Calu3 (cell line): ENCODE results near the gene GPR42. TPM values are rescaled to one million over a fixed set of nuclear protein-coding genes. Genes with fewer than 3 reads are reported as not detected.

ENCODE experiments used
- BruUV-seq: library from RNA; stranded (reverse); fragments of 400-500 nt; replicated peaks from 2 replicates; lab custom pipeline; 2021; lab: Mats Ljungman, UMichigan
- CTCF ChIA-PET: fragments of 300-600 bp; sonication (Branson Sonifier 250); formaldehyde crosslinking; loops from one replicate; lab custom pipeline; 2022; ENCODE audit warnings: antibody characterized with exemption; lab: Charles Lee
- DNase-seq: peaks from one replicate; pipeline ENCODE4 v3.0.0; 2022
- H3K27ac Mint-ChIP-seq: one replicate; pipeline ENCODE4 v1.8.0; 2022; ENCODE audit warnings: mixed read lengths; ENCODE audit not compliant: unreplicated experiment
- H3K27me3 Mint-ChIP-seq: one replicate; pipeline ENCODE4 v1.8.0; 2022; ENCODE audit warnings: mixed read lengths; ENCODE audit not compliant: unreplicated experiment
- H3K36me3 Mint-ChIP-seq: one replicate; pipeline ENCODE4 v1.8.0; 2022; ENCODE audit warnings: mild to moderate bottlenecking, moderate library complexity, mixed read lengths; ENCODE audit not compliant: insufficient read depth, unreplicated experiment
- H3K4me1 Mint-ChIP-seq: one replicate; pipeline ENCODE4 v1.8.0; 2022; ENCODE audit warnings: mild to moderate bottlenecking, low read depth, mixed read lengths; ENCODE audit not compliant: unreplicated experiment
- H3K4me3 Mint-ChIP-seq: one replicate; pipeline ENCODE4 v1.8.0; 2022; ENCODE audit warnings: mild to moderate bottlenecking, low read depth, moderate library complexity, mixed read lengths; ENCODE audit not compliant: unreplicated experiment
- H3K9me3 Mint-ChIP-seq: one replicate; pipeline ENCODE4 v1.8.0; 2022; ENCODE audit warnings: low read depth, mixed read lengths; ENCODE audit not compliant: unreplicated experiment
- intact Hi-C: fragments of 100-400 bp; cut with micrococcal nuclease; formaldehyde crosslinking; loops from one replicate; pipeline ENCODE4 v1.10.0; 2022; ENCODE audit not compliant: unreplicated experiment
- total RNA-seq: library from RNA; stranded (reverse); gene quantifications from 2 replicates; pipeline ENCODE4 v1.2.3, GENCODE V29; 2022
- TF ChIP-seq, protein P1 (sequence below): fragments of 200-600 bp; IDR thresholded peaks from one replicate; pipeline ENCODE4 v1.8.0; 2022; ENCODE audit warnings: antibody characterized with exemption; ENCODE audit not compliant: unreplicated experiment

Gene GPR42
- total RNA-seq, 1 experiment from 2014 or later, result not detected

DNA sequence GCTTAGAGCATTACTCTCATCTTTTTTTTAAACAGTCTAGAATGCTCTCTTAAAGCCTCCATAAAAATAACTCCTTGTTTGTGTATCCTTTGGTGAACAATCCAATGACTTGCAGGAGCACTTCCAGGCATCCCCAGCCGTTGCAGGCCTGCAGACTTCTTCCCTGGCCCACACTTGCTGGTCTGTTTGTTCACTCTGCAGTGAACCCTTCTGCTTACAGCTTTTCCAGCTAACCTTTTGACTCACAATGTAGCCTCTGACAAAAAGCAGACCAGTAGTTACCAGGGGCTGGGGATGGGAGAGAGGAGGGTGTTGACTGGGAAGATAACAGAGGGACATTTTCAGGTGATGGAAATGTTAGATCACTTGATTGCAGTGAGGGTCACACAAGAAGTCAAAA, 9.1 kb downstream of the GPR42 start:
- no TSS peak for BruUV-seq
- no peaks in the 10 kb centered on the region for H3K36me3 Mint-ChIP-seq
- TF ChIP-seq, protein P1, sequence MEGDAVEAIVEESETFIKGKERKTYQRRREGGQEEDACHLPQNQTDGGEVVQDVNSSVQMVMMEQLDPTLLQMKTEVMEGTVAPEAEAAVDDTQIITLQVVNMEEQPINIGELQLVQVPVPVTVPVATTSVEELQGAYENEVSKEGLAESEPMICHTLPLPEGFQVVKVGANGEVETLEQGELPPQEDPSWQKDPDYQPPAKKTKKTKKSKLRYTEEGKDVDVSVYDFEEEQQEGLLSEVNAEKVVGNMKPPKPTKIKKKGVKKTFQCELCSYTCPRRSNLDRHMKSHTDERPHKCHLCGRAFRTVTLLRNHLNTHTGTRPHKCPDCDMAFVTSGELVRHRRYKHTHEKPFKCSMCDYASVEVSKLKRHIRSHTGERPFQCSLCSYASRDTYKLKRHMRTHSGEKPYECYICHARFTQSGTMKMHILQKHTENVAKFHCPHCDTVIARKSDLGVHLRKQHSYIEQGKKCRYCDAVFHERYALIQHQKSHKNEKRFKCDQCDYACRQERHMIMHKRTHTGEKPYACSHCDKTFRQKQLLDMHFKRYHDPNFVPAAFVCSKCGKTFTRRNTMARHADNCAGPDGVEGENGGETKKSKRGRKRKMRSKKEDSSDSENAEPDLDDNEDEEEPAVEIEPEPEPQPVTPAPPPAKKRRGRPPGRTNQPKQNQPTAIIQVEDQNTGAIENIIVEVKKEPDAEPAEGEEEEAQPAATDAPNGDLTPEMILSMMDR, result no peak
- no peak for DNase-seq
- CTCF ChIA-PET, result no interaction called here
- H3K9me3 Mint-ChIP-seq, result peaks cover 9% of the 10 kb centered on the region
- H3K4me1 Mint-ChIP-seq, result peaks cover 7% of the 10 kb centered on the region
- H3K27me3 Mint-ChIP-seq, result peaks cover 60% of the 10 kb centered on the region
- no peak overlapping the region for H3K4me3 Mint-ChIP-seq
- intact Hi-C loops, result no loop called here
- H3K27ac Mint-ChIP-seq, result no peak overlapping the region

DNA sequence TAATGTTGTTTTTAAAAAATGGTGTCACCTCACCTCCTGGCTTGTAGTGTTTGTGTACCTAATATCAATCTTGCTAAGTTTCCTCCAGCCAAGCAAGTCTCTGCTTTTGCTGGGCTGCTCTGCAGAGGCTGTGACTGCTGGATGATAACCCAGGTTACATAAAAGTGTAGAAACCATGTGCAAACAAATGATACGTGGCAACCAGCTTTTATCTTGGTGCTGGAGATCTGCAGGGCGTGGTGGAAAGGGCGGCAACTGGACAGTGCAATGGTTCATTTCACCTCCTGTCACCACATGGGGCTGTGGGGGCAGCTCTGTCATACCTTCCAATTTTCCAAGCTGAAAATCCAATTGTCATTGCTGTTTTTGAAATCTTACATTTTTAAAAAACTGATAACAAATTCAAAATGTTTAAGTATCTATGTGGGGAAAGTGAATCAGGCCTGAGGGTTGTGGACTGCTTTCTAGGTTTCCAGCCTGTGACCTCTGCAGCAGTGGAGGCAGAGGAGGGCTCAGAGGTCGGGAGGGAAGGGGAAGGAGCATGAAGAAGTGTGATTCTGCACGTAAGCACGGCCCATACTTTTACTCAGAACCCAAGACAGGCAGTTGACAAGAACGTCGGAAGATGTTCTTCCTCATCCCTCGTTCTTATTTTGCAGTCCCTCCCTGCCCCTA, 9.7 kb downstream of the GPR42 start:
- Mint-ChIP-seq H3K36me3 (no peaks in the 10 kb centered on the region), H3K9me3 (peaks cover 6% of the 10 kb centered on the region), H3K4me3 (no peak overlapping the region), H3K4me1 (peaks cover 1% of the 10 kb centered on the region), H3K27me3 (peaks cover 54% of the 10 kb centered on the region), H3K27ac (no peak overlapping the region)
- intact Hi-C loops, result no loop called here
- CTCF ChIA-PET, result no interaction called here
- no peak for DNase-seq
- TF ChIP-seq, protein P1, result no peak
- no TSS peak for BruUV-seq

DNA sequence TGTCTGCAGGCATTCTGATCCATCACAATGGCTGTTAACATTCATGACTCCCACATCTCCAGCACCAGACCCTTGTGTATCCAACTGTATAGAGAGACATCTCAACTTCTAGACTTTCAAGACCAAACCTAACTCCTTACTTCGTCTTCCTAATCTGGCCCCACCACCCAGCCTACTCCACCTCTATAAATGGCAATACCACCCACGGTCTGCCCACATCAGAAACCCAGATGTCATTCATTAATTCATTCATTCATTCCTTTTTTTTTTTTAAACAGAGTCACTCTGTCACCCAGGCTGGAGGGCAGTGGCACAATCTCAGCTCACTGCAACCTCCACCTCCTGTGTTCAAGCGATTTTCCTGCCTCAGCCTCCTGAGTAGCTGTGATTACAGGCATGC, 10.4 kb downstream of the GPR42 start:
- Mint-ChIP-seq H3K36me3 (no peaks in the 10 kb centered on the region), H3K27me3 (peaks cover 48% of the 10 kb centered on the region), H3K4me1 (no peaks in the 10 kb centered on the region), H3K4me3 (no peak overlapping the region), H3K9me3 (peaks cover 7% of the 10 kb centered on the region), H3K27ac (no peak overlapping the region)
- BruUV-seq, result no TSS peak
- CTCF ChIA-PET, result interaction anchor here (0.7 kb wide), 1 partner anchor 386 kb away, joined by 4 read pairs; no protein-coding TSS in a partner anchor
- intact Hi-C loops, result no loop called here
- no peak for DNase-seq
- TF ChIP-seq, protein P1, result no peak

DNA sequence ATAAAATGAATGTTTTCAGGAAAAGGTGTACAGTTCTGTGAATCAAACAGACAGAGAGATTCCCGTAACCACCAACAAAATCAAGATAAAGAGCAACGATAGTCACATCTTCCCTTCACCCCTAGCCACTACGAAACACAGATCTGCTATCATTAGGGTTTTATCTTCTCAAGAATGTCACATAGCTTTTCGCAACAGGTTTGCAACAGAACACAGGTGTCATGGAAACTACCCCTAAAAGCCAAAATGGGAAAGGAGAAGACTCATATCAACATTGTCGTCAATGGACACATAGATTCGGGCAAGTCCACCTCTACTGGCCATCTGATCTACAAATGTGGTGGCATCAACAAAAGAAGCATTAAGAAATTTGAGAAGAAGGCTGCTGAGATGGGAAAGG, 11.1 kb downstream of the GPR42 start:
- TF ChIP-seq, protein P1, result no peak
- no peaks in the 10 kb centered on the region for H3K36me3 Mint-ChIP-seq
- no peak overlapping the region for H3K27ac Mint-ChIP-seq
- no TSS peak for BruUV-seq
- CTCF ChIA-PET, result interaction anchor here (0.7 kb wide), 1 partner anchor 385 kb away, joined by 4 read pairs; no protein-coding TSS in a partner anchor
- intact Hi-C loops, result no loop called here
- peaks cover 9% of the 10 kb centered on the region for H3K9me3 Mint-ChIP-seq
- peaks cover 48% of the 10 kb centered on the region for H3K27me3 Mint-ChIP-seq
- no peak overlapping the region for H3K4me3 Mint-ChIP-seq
- no peaks in the 10 kb centered on the region for H3K4me1 Mint-ChIP-seq
- no peak for DNase-seq
